DND-41 (cell line): Measurements from ENCODE around the gene CDIPT.

Source experiments
- ATAC-seq: fragments of 200-7000 bp; cut with Tn5 transposase; 3 replicates; pipeline ENCODE4 v1.9.1; 2021; ENCODE audit warnings: low read depth; ENCODE audit not compliant: insufficient read depth
- DNase-seq: peaks from one replicate; pipeline ENCODE4 v3.0.0-alpha.2; 2020
- H2AFZ ChIP-seq: 2 replicates; pipeline ENCODE4 v1.6.0; 2012; ENCODE audit warnings: low read depth, low read length
- H3K27ac ChIP-seq: 2 replicates; pipeline ENCODE4 v1.5.1; 2012; ENCODE audit warnings: low read length, inconsistent platforms
- H3K27me3 ChIP-seq: fragments of 200-600 bp; sonication (generic); 2 replicates; pipeline ENCODE4 v1.6.0; 2012; ENCODE audit warnings: low read length, mild to moderate bottlenecking, inconsistent platforms; ENCODE audit not compliant: insufficient read depth, poor library complexity
- H3K36me3 ChIP-seq: 2 replicates; pipeline ENCODE4 v1.5.1; 2012; ENCODE audit warnings: low read length, inconsistent platforms; ENCODE audit not compliant: insufficient read depth
- H3K4me1 ChIP-seq: 2 replicates; pipeline ENCODE4 v1.5.1; 2012; ENCODE audit warnings: mild to moderate bottlenecking, low read length; ENCODE audit not compliant: insufficient read depth
- H3K4me2 ChIP-seq: 2 replicates; pipeline ENCODE4 v1.6.0; 2012; ENCODE audit warnings: mild to moderate bottlenecking, moderate library complexity, low read length, inconsistent platforms; ENCODE audit not compliant: insufficient read depth
- H3K4me3 ChIP-seq, 2 experiments: fragments of 200-600 bp in 1 of 2; shearing (Covaris generic) in 1 of 2; 2 replicates each; pipeline ENCODE4 v1.5.1; 2012 to 2016; ENCODE audit warnings: inconsistent platforms in 2 of 2, low read length in 2 of 2, mild to moderate bottlenecking in 2 of 2, low read depth in 1 of 2, moderate library complexity in 1 of 2
- H3K79me2 ChIP-seq: 2 replicates; pipeline ENCODE4 v1.6.0; 2012; ENCODE audit warnings: low read length, inconsistent platforms; ENCODE audit not compliant: insufficient read depth
- H3K9ac ChIP-seq: 2 replicates; pipeline ENCODE4 v1.6.0; 2012; ENCODE audit warnings: low read depth, mild to moderate bottlenecking, inconsistent platforms, low read length, moderate library complexity
- H3K9me3 ChIP-seq: 2 replicates; pipeline ENCODE4 v1.5.1; 2012; ENCODE audit warnings: low read length, moderate library complexity, mild to moderate bottlenecking, inconsistent platforms; ENCODE audit not compliant: insufficient read depth, severe bottlenecking
- H4K20me1 ChIP-seq: 2 replicates; pipeline ENCODE4 v1.6.0; 2012; ENCODE audit warnings: low read length; ENCODE audit not compliant: insufficient read depth
- EZH2 ChIP-seq: IDR thresholded peaks from 3 replicates; pipeline ENCODE4 v1.6.1; 2012; ENCODE audit warnings: borderline replicate concordance, low read depth, mild to moderate bottlenecking, moderate library complexity, low read length, inconsistent platforms; ENCODE audit not compliant: severe bottlenecking
- TF ChIP-seq, protein P1 (sequence below): IDR thresholded peaks from 2 replicates; pipeline ENCODE4 v1.5.1; 2012; ENCODE audit warnings: borderline replicate concordance, low read length, moderate library complexity, mild to moderate bottlenecking; ENCODE audit not compliant: poor library complexity, severe bottlenecking; ENCODE audit errors: extremely low read depth

The CDIPT gene

GRCh38 chr16:29900102-29900887 is 37.3 kb upstream of the CDIPT start, which contains the start of gene ASPHD1:
TSS of gene ASPHD1 (plus strand) at chr16:29900488. CDS start at chr16:29900972, 484 bp downstream.
- Histone ChIP-seq H3K9me3 (no peaks in the 10 kb centered on the region), H2AFZ (peak within 1 kb of the TSS; percentile 46), H3K4me3 (peak within 1 kb of the TSS; percentile 14 to 58; a peak in 3 of 4 replicates), H3K4me2 (peak within 1 kb of the TSS; percentile 79), H4K20me1 (peaks cover 14% of the 10 kb centered on the region), H3K36me3 (no peaks in the 10 kb centered on the region), H3K4me1 (peaks cover 26% of the 10 kb centered on the region), H3K27ac (no peak within 1 kb of the TSS), H3K27me3 (peaks cover 8% of the 10 kb centered on the region), H3K9ac (peak within 1 kb of the TSS; percentile 30; the same call in 1 of the 2 replicates), H3K79me2 (no peaks in the 10 kb centered on the region)
- DNase-seq: peak; percentile 75
- ATAC-seq: peak; percentile 82
- no peak for TF ChIP-seq EZH2
- TF ChIP-seq, protein P1, sequence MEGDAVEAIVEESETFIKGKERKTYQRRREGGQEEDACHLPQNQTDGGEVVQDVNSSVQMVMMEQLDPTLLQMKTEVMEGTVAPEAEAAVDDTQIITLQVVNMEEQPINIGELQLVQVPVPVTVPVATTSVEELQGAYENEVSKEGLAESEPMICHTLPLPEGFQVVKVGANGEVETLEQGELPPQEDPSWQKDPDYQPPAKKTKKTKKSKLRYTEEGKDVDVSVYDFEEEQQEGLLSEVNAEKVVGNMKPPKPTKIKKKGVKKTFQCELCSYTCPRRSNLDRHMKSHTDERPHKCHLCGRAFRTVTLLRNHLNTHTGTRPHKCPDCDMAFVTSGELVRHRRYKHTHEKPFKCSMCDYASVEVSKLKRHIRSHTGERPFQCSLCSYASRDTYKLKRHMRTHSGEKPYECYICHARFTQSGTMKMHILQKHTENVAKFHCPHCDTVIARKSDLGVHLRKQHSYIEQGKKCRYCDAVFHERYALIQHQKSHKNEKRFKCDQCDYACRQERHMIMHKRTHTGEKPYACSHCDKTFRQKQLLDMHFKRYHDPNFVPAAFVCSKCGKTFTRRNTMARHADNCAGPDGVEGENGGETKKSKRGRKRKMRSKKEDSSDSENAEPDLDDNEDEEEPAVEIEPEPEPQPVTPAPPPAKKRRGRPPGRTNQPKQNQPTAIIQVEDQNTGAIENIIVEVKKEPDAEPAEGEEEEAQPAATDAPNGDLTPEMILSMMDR: no peak

- Histone ChIP-seq H3K9me3 (no peaks in the 10 kb centered on the region), H3K4me2 (peak within 1 kb of the TSS; percentile 79), H3K79me2 (no peaks in the 10 kb centered on the region), H3K27ac (no peak within 1 kb of the TSS), H3K9ac (peak within 1 kb of the TSS; percentile 30; the same call in 1 of the 2 replicates), H3K27me3 (peaks cover 8% of the 10 kb centered on the region), H3K36me3 (no peaks in the 10 kb centered on the region), H4K20me1 (peaks cover 14% of the 10 kb centered on the region), H3K4me1 (peaks cover 26% of the 10 kb centered on the region), H3K4me3 (peak within 1 kb of the TSS; percentile 14 to 58; a peak in 3 of 4 replicates), H2AFZ (peak within 1 kb of the TSS; percentile 46)
- DNase-seq: peak; percentile 83
- TF ChIP-seq EZH2: no peak
- TF ChIP-seq, protein P1: no peak
- peak; percentile 37 for ATAC-seq
Measured at GRCh38 chr16:29899516-29900101, 36.6 kb upstream of the CDIPT start, which contains the start of gene SEZ6L2. TSS of gene SEZ6L2 (minus strand) at chr16:29899550. CDS start at chr16:29899019, 531 bp downstream.

DNA sequence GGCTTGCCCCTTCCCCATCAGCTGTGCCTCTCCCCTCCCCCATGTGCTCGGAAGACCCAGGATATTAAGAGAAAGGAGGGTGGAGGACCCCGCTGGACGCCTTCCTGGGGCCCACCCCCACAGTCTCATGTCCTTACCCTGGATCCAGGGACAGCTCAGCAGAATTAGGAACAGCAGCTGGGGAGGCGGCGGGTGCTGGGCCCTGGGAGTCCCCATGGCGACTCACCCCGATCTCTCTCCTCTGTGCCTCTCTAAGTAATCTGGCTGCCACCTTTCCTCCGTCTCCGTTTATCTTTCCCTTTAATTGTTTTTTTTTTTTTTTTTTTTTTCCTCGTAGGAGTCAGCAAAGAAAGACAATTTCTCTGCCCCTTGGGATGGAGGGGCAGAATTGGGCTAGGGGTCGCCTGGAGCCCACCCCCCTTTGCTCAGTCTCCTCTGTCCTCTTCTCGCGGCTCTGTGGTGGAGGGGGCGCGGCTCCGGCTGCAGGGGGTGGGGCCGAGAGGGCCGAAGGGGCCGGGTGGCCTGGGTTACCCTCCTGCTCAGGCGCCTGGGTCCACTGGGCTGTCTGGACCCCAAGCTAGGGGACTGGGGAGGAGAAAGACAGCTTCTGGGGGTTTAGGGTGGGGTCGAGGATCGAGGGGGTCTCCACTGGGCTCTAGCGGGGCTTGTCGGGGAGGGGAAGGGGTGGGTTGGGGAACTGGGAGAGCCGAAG is 35.9 kb upstream of the CDIPT start:
- Histone ChIP-seq H3K9ac (no peak overlapping the region), H3K27ac (no peak overlapping the region), H3K27me3 (peaks cover 8% of the 10 kb centered on the region), H3K36me3 (no peaks in the 10 kb centered on the region), H3K4me3 (peak overlapping the region in 1 of 2 experiments; percentile 58; a peak in 2 of 4 replicates), H2AFZ (no peak overlapping the region), H3K4me1 (peaks cover 26% of the 10 kb centered on the region), H3K4me2 (peak overlapping the region; percentile 79), H3K9me3 (no peaks in the 10 kb centered on the region), H3K79me2 (no peaks in the 10 kb centered on the region), H4K20me1 (peaks cover 14% of the 10 kb centered on the region)
- TF ChIP-seq EZH2: no peak
- TF ChIP-seq, protein P1: no peak
- no peak for DNase-seq
- ATAC-seq: no peak
